Left lung (tissue), 10 donors: ENCODE data around the gene KCTD3. TPM values are rescaled to one million over a fixed set of nuclear protein-coding genes. Genes with fewer than 3 reads are reported as not detected.

ENCODE experiments used
- ATAC-seq: fragments of 200-7000 bp; cut with Tn5 transposase; one replicate; pipeline ENCODE4 v1.9.1; 2020; ENCODE audit warnings: moderate library complexity
- DNase-seq, 4 donors: peaks; one replicate each; pipeline ENCODE4 v3.0.0-alpha.2; 2013 to 2020
- H3K27ac ChIP-seq, 2 donors: fragments of 200-600 bp; sonication (generic) in 1 of 2; one replicate each; pipeline versions ENCODE4 v1.5.0 to v1.8.0; 2020 to 2021
- H3K27me3 ChIP-seq, 2 donors: fragments of 200-600 bp; sonication (generic) in 1 of 2; one replicate each; pipeline versions ENCODE4 v1.5.0 to v1.8.0; 2020 to 2021
- H3K36me3 ChIP-seq, 2 donors: fragments of 200-600 bp; sonication (generic) in 1 of 2; one replicate each; pipeline versions ENCODE4 v1.5.0 to v1.8.0; 2020 to 2021
- H3K4me1 ChIP-seq, 2 donors: fragments of 200-600 bp; one replicate each; pipeline ENCODE4 v1.8.0; 2021
- H3K4me3 ChIP-seq, 2 donors: fragments of 200-600 bp; sonication (generic) in 1 of 2; one replicate each; pipeline versions ENCODE4 v1.5.0 to v1.8.0; 2020 to 2021; ENCODE audit warnings: mild to moderate bottlenecking in 1 of 2
- H3K9me3 ChIP-seq, 2 donors: fragments of 200-600 bp; sonication (generic) in 1 of 2; one replicate each; pipeline versions ENCODE4 v1.5.0 to v1.8.0; 2020 to 2021
- CTCF ChIP-seq, 2 donors: fragments of 200-600 bp; sonication (generic) in 1 of 2; IDR thresholded peaks; one replicate each; pipeline versions ENCODE4 v1.5.0 to v1.8.0; 2021; ENCODE audit warnings: antibody characterized with exemption in 2 of 2
- intact Hi-C, 2 donors: fragments of 100-400 bp; cut with DNase I; formaldehyde crosslinking; loops; one replicate each; pipeline versions ENCODE4 v1.11.2 to v1.14.2; 2022
- polyA plus RNA-seq, 6 donors: library from polyadenylated mRNA; unstranded; fragments of 120-200 nt; gene quantifications; one replicate each; pipeline ENCODE4 v1.2.1, GENCODE V29; 2013; ENCODE audit not compliant: insufficient read length in 6 of 6
- total RNA-seq, 2 donors: library from RNA; stranded (reverse); fragmentation: NEBNext Ultra II Directional; extraction: Animal tissue kit (Norgen Biotek cat#: 25700); gene quantifications; one replicate each; pipeline ENCODE4 v1.2.1, GENCODE V29; 2021
- donor health status: DM: no; HTN: yes; CAD: no.
- donor health status: DM: no; HTN: no; CAD: no.

Gene KCTD3
- total and polyA plus RNA-seq, 8 donors: 19.8 to 81.2 (median 68.9) TPM

DNA sequence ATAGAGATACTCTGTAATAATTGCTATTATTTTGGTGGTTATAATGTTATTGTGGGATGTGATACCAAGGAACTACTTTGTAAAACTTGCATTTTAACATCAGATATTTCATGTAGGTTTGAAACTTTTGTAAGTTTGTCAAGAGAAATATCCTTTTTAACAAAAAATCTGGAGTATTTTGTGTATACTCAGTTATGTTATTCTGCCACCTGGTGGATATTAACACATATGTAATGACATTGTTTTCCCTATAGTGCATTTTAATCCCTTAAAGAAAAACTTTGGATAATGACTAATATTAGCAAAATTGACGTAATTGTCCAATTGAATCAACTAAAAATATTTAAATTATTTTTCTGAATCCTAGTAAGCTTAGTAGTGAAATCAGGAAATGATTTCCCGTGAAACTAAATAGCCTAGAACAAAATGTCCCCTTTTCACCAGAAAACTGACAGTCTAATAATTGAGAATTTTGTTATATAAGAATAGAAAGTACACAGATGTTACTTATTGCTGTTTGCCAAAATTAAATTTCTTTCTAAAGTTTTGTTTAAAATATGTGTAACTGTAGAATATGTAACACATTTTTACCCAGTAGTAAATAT lies 39.6 kb downstream of the KCTD3 start:
- TF ChIP-seq CTCF (IDR thresholded peaks at IDR 0.05): peak; percentile 21 to 39
- peaks cover 0 to 18% of the 10 kb centered on the region in 2 donors for H3K36me3 ChIP-seq
- H3K27me3 ChIP-seq: no peaks in the 10 kb centered on the region
- intact Hi-C loops: no loop called here
- no peak overlapping the region for H3K4me3 ChIP-seq
- ATAC-seq (peak; percentile 53), DNase-seq (no peak)
- no peaks in the 10 kb centered on the region for H3K4me1 ChIP-seq
- H3K27ac ChIP-seq: no peak overlapping the region
- no peaks in the 10 kb centered on the region for H3K9me3 ChIP-seq

GRCh38 chr1:215607412-215607811 lies 40.3 kb downstream of the KCTD3 start:
- H3K4me1 ChIP-seq: no peaks in the 10 kb centered on the region
- DNase-seq (no peak), ATAC-seq (no peak)
- H3K4me3 ChIP-seq: no peak overlapping the region
- no peaks in the 10 kb centered on the region for H3K9me3 ChIP-seq
- no peak for TF ChIP-seq CTCF (IDR thresholded peaks at IDR 0.05)
- intact Hi-C loops: no loop called here
- no peaks in the 10 kb centered on the region for H3K27me3 ChIP-seq
- peaks cover 0 to 26% of the 10 kb centered on the region in 2 donors for H3K36me3 ChIP-seq
- H3K27ac ChIP-seq: no peak overlapping the region

- DNase-seq: no peak
- Histone ChIP-seq H3K4me1 (no peaks in the 10 kb centered on the region), H3K4me3 (no peak overlapping the region), H3K9me3 (no peaks in the 10 kb centered on the region), H3K27ac (no peak overlapping the region), H3K27me3 (no peaks in the 10 kb centered on the region), H3K36me3 (peaks cover 0 to 37% of the 10 kb centered on the region in 2 donors)
- intact Hi-C loops: no loop called here
- peak; percentile 29 for ATAC-seq
- no peak for TF ChIP-seq CTCF (IDR thresholded peaks at IDR 0.05)
These were observed 41.5 kb downstream of the KCTD3 start for GRCh38 chr1:215608646-215609045.

- intact Hi-C loops: no loop called here
- Histone ChIP-seq H3K36me3 (peaks cover 0 to 38% of the 10 kb centered on the region in 2 donors), H3K9me3 (no peaks in the 10 kb centered on the region), H3K27ac (no peak overlapping the region), H3K27me3 (no peaks in the 10 kb centered on the region), H3K4me1 (no peaks in the 10 kb centered on the region), H3K4me3 (no peak overlapping the region)
- TF ChIP-seq CTCF (IDR thresholded peaks at IDR 0.05): no peak
- DNase-seq: peak in 1 of 4 donors; percentile 26
- no peak for ATAC-seq
These were observed 45.3 kb downstream of the KCTD3 start for GRCh38 chr1:215612391-215612790.

DNA sequence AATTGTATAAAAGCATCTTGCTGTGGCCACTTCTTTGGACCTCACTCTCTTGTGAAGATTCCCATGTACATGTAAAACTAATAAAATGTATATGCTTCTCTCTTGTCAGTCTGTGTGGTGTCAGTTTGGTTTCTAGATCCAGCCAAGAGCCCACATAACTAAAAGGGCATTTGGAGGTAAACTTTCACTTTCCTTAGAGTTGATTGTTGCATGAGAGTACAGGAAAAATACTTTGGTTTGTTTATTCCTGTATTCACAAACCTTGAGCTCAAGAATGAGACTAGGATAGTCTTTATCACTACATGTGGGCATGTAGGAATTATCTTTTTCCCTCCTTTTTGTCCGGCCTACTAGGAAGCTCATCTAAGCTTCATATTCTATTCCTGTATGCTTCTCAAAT lies 50.9 kb downstream of the KCTD3 start:
- DNase-seq (no peak), ATAC-seq (no peak)
- Histone ChIP-seq H3K9me3 (no peaks in the 10 kb centered on the region), H3K27me3 (no peaks in the 10 kb centered on the region), H3K4me1 (no peaks in the 10 kb centered on the region), H3K27ac (no peak overlapping the region), H3K36me3 (peaks cover 0 to 26% of the 10 kb centered on the region in 2 donors), H3K4me3 (no peak overlapping the region)
- no peak for TF ChIP-seq CTCF (IDR thresholded peaks at IDR 0.05)
- intact Hi-C loops: no loop called here
